ENCODE data around the gene TTYH2. TPM values are rescaled to one million over a fixed set of nuclear protein-coding genes. Genes with fewer than 3 reads are reported as not detected.

The TTYH2 gene
- polyA plus RNA-seq, 1 donor from 2014 or later: 2.5 TPM

DNA sequence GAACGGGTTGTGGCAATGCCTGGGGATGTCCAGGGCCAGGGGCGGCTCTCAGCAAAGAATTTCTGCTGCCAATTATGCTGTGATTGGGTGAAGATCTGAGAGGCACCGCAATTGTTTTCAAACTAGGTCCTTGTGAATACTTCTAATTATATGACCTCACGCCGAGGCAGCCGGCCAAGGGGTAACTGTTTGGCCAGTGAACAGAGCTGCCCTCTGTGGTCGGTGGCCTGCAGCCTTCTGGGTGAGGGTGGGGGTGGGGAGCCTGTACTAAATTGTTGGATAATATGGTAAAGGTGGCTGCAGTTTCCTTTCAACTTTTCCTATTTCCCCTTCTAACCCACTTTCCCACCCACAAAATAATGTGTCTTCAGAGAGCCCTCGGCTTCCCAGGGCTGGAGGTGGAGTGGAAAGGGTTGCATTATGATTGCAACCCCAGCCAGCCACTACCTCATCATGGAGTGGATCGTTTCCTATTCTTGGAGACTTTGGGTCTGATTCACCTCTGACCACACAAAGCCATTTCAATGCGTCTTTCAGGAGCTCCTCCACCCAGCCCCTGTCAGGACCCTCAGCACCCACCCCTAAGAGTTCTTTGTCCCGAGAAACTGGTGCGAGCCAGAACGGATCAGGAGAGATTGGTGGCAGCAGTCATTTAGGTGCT lies 58.7 kb downstream of the TTYH2 start:
- H3K4me3 ChIP-seq (ENCODE audit: low read length): no peak overlapping the region
- no peaks in the 10 kb centered on the region for H3K79me2 ChIP-seq (replicated peaks; ENCODE audit: insufficient read depth, low read length)
- H4K20me1 ChIP-seq (ENCODE audit: insufficient read depth): no peaks in the 10 kb centered on the region
- TF ChIP-seq RAD21 (conservative IDR thresholded peaks at IDR 0.05): no peak
- no peak for TF ChIP-seq TAF1 (IDR thresholded peaks at IDR 0.05; ENCODE audit: low read depth)
- H3K27me3 ChIP-seq (ENCODE audit: insufficient read depth, low read depth, low read length): no peaks in the 10 kb centered on the region
- no peaks in the 10 kb centered on the region for H3K9me3 ChIP-seq (ENCODE audit: low read length)
- H3K36me3 ChIP-seq (ENCODE audit: insufficient read depth, low read length): no peaks in the 10 kb centered on the region
- no peak overlapping the region for H3K27ac ChIP-seq (ENCODE audit: low read length)
- no peak overlapping the region for H2AFZ ChIP-seq (ENCODE audit: low read depth, low read length)
- no peaks in the 10 kb centered on the region for H3K9me2 ChIP-seq (ENCODE audit: insufficient read depth, low read length)
- H3F3A ChIP-seq (ENCODE audit: insufficient read depth, low read length, poor library complexity, severe bottlenecking): no peaks in the 10 kb centered on the region
- H3K9ac ChIP-seq (ENCODE audit: low read length): no peak overlapping the region
- H3K4me2 ChIP-seq (ENCODE audit: low read length): no peak overlapping the region

- TF ChIP-seq EP300 (conservative IDR thresholded peaks at IDR 0.05; ENCODE audit: poor library complexity, severe bottlenecking): no peak
- TF ChIP-seq REST (IDR thresholded peaks at IDR 0.05; ENCODE audit: borderline replicate concordance): no peak
- TF ChIP-seq CTCF (IDR thresholded peaks at IDR 0.05; ENCODE audit: poor library complexity, severe bottlenecking): no peak
- no peak for TF ChIP-seq EZH2 (IDR thresholded peaks at IDR 0.05; ENCODE audit: borderline replicate concordance, insufficient read depth, low read length, poor library complexity, severe bottlenecking)
- no peak for TF ChIP-seq MXI1 (conservative IDR thresholded peaks at IDR 0.05; ENCODE audit: poor library complexity, severe bottlenecking)
- TF ChIP-seq RAD21 (conservative IDR thresholded peaks at IDR 0.05): no peak
- TF ChIP-seq TAF1 (IDR thresholded peaks at IDR 0.05; ENCODE audit: low read depth): no peak
- no peak for TF ChIP-seq SMC3 (conservative IDR thresholded peaks at IDR 0.05; ENCODE audit: poor library complexity)
- no peak for TF ChIP-seq POLR2AphosphoS5 (IDR thresholded peaks at IDR 0.05)
- H3K27ac ChIP-seq (ENCODE audit: low read length): no peak overlapping the region
- H3K9ac ChIP-seq (ENCODE audit: low read length): no peak overlapping the region
- H3K9me3 ChIP-seq (ENCODE audit: low read length): no peaks in the 10 kb centered on the region
- H3K27me3 ChIP-seq (ENCODE audit: insufficient read depth, low read depth, low read length): no peaks in the 10 kb centered on the region
- no peaks in the 10 kb centered on the region for H3F3A ChIP-seq (ENCODE audit: insufficient read depth, low read length, poor library complexity, severe bottlenecking)
- no peaks in the 10 kb centered on the region for H3K9me2 ChIP-seq (ENCODE audit: insufficient read depth, low read length)
- no peaks in the 10 kb centered on the region for H3K36me3 ChIP-seq (ENCODE audit: insufficient read depth, low read length)
- no peak overlapping the region for H3K4me2 ChIP-seq (ENCODE audit: low read length)
- H3K79me2 ChIP-seq (replicated peaks; ENCODE audit: insufficient read depth, low read length): no peaks in the 10 kb centered on the region
- H2AFZ ChIP-seq (ENCODE audit: low read depth, low read length): no peak overlapping the region
- no peak overlapping the region for H3K4me3 ChIP-seq (ENCODE audit: low read length)
- no peaks in the 10 kb centered on the region for H4K20me1 ChIP-seq (ENCODE audit: insufficient read depth)
These were observed 59.4 kb downstream of the TTYH2 start for GRCh38 chr17:74272731-74273201.
